Neural progenitor cell (in vitro differentiated cells): Measurements from ENCODE around the gene PTGES2. TPM values are rescaled to one million over a fixed set of nuclear protein-coding genes. Genes with fewer than 3 reads are reported as not detected.

Source experiments
- DNase-seq: peaks from one replicate; pipeline ENCODE4 v3.0.0-alpha.2; 2016; ENCODE audit warnings: low spot score
- H2AFZ ChIP-seq: fragments of 200-600 bp; sonication (generic); replicated peaks from 2 replicates; pipeline ENCODE4 v1.6.1; 2016; ENCODE audit warnings: antibody characterized with exemption
- H3F3A ChIP-seq: fragments of 200-600 bp; sonication (generic); 2 replicates; pipeline ENCODE4 v1.6.1; 2016; ENCODE audit warnings: antibody characterized with exemption, low read depth
- H3K27ac ChIP-seq: fragments of 200-600 bp; sonication (generic); 2 replicates; pipeline ENCODE4 v1.5.1; 2016; ENCODE audit warnings: mild to moderate bottlenecking
- H3K27me3 ChIP-seq: fragments of 200-600 bp; sonication (generic); 2 replicates; pipeline ENCODE4 v1.6.1; 2016; ENCODE audit warnings: mild to moderate bottlenecking, moderate library complexity
- H3K36me3 ChIP-seq: fragments of 200-600 bp; sonication (generic); 2 replicates; pipeline ENCODE4 v1.5.1; 2016
- H3K4me1 ChIP-seq: fragments of 200-600 bp; sonication (generic); 2 replicates; pipeline ENCODE4 v1.6.1; 2016; ENCODE audit warnings: mixed run types
- H3K4me2 ChIP-seq: fragments of 200-600 bp; sonication (generic); 2 replicates; pipeline ENCODE4 v1.6.1; 2016
- H3K4me3 ChIP-seq: fragments of 200-600 bp; sonication (generic); 2 replicates; pipeline ENCODE4 v1.5.1; 2016
- H3K79me2 ChIP-seq: fragments of 200-600 bp; sonication (generic); 2 replicates; pipeline ENCODE4 v1.6.1; 2016; ENCODE audit warnings: low read depth
- H3K9ac ChIP-seq: fragments of 200-600 bp; sonication (generic); 2 replicates; pipeline ENCODE4 v1.6.1; 2016
- H3K9me3 ChIP-seq: fragments of 200-600 bp; sonication (generic); 2 replicates; pipeline ENCODE4 v1.5.1; 2016; ENCODE audit warnings: low read depth
- H4K20me1 ChIP-seq: fragments of 200-600 bp; sonication (generic); 2 replicates; pipeline ENCODE4 v1.6.1; 2016; ENCODE audit warnings: low read depth
- H3K27ac Mint-ChIP-seq: 3 replicates; pipeline ENCODE4 v1.8.0; 2021; ENCODE audit warnings: mixed read lengths
- H3K27me3 Mint-ChIP-seq: 2 replicates; pipeline ENCODE4 v1.8.0; 2022; ENCODE audit warnings: low read depth, mild to moderate bottlenecking, inconsistent platforms, moderate library complexity, mixed read lengths; ENCODE audit not compliant: insufficient read depth
- H3K36me3 Mint-ChIP-seq: 3 replicates; pipeline ENCODE4 v1.8.0; 2021; ENCODE audit warnings: mixed read lengths
- H3K4me1 Mint-ChIP-seq: 3 replicates; pipeline ENCODE4 v1.8.0; 2021; ENCODE audit warnings: mixed read lengths
- H3K4me3 Mint-ChIP-seq: 3 replicates; pipeline ENCODE4 v1.8.0; 2021; ENCODE audit warnings: mild to moderate bottlenecking, moderate library complexity, mixed read lengths
- H3K9me3 Mint-ChIP-seq: 3 replicates; pipeline ENCODE4 v1.8.0; 2020; ENCODE audit warnings: mixed read lengths
- CTCF ChIP-seq: fragments of 200-600 bp; sonication (generic); IDR thresholded peaks from 2 replicates; pipeline ENCODE4 v1.5.1; 2017; ENCODE audit warnings: antibody characterized with exemption, mild to moderate bottlenecking
- EZH2 ChIP-seq: fragments of 200-600 bp; sonication (generic); IDR thresholded peaks from 2 replicates; pipeline ENCODE4 v1.6.1; 2017; ENCODE audit warnings: antibody characterized with exemption, mild to moderate bottlenecking, moderate library complexity
- EZH2phosphoT487 ChIP-seq: fragments of 200-600 bp; sonication (generic); IDR thresholded peaks from 2 replicates; pipeline ENCODE4 v1.6.1; 2017; ENCODE audit warnings: antibody characterized with exemption
- total RNA-seq: library from RNA; depleted of rRNA; stranded (reverse); fragments of >200 nt; gene quantifications from 2 replicates; pipeline ENCODE4 v1.2.3, GENCODE V29; 2015; ENCODE audit warnings: low replicate concordance

Gene PTGES2
- total RNA-seq, 1 donor from 2014 or later = 25.7 TPM

DNA sequence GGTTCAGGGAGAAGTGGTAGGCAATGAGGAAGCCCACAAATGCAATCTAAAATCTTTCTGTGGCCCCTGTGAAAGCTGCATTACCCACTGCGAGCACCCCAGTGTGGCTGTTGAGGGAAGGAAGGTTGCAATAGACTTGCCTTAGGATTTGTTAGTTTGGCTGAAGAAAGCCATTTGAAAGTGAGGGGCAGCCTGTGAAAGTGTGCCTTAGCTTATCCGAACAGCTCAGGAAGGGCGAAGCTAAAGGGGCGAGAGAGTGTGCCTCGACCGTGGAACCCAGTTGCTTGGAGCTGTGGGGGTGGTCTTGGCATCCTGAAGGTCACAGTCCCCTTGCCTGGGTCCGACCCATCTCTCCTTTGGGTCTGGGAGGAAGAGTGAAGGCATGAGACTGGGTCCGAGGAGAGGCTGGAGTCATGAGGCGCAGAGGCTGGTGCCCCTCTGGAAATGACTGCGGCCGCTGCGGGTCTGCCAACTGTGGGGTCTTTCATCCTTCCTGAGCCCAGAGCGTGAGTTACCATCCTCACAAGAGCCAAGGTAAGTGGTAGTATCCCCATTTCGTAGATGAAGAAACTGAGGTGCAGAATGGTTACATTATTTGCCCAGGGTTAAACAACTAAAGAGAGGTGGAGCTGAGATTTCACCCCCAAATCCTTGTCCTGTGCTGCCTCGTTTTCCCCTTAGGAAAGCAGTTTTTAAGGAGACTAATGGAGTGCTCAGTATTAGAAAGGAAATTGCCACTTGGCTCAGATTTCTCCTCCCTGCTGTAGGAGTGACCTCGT is 35.1 kb downstream of the PTGES2 start:
- H3K9ac ChIP-seq = no peak overlapping the region
- H3K27me3 ChIP-seq = no peaks in the 10 kb centered on the region
- peak overlapping the region; percentile 83 for H3K27ac Mint-ChIP-seq
- no peak overlapping the region for H3K4me2 ChIP-seq
- peaks cover 16% of the 10 kb centered on the region for H3K79me2 ChIP-seq
- peaks cover 15% of the 10 kb centered on the region for H3K4me1 ChIP-seq
- TF ChIP-seq EZH2phosphoT487 (no peak), CTCF (no peak), EZH2 (no peak)
- H3K27ac ChIP-seq = no peak overlapping the region
- peaks cover 4% of the 10 kb centered on the region for H3K36me3 Mint-ChIP-seq
- peaks cover 14% of the 10 kb centered on the region for H3F3A ChIP-seq
- H4K20me1 ChIP-seq = peaks cover 22% of the 10 kb centered on the region
- peaks cover 50% of the 10 kb centered on the region for H3K4me1 Mint-ChIP-seq
- H3K27me3 Mint-ChIP-seq = peaks cover 3% of the 10 kb centered on the region
- H2AFZ ChIP-seq = no peak overlapping the region
- no peaks in the 10 kb centered on the region for H3K9me3 ChIP-seq
- no peak overlapping the region for H3K4me3 ChIP-seq
- no peaks in the 10 kb centered on the region for H3K9me3 Mint-ChIP-seq
- H3K4me3 Mint-ChIP-seq = peak overlapping the region; percentile 39
- no peak for DNase-seq
- H3K36me3 ChIP-seq = no peaks in the 10 kb centered on the region

- H3K36me3 ChIP-seq = no peaks in the 10 kb centered on the region
- peaks cover 16% of the 10 kb centered on the region for H3K79me2 ChIP-seq
- no peaks in the 10 kb centered on the region for H3K27me3 ChIP-seq
- Mint-ChIP-seq H3K4me1 (peaks cover 44% of the 10 kb centered on the region), H3K4me3 (peak overlapping the region; percentile 39), H3K27ac (peak overlapping the region; percentile 94), H3K27me3 (peaks cover 3% of the 10 kb centered on the region), H3K36me3 (peaks cover 2% of the 10 kb centered on the region), H3K9me3 (no peaks in the 10 kb centered on the region)
- peaks cover 12% of the 10 kb centered on the region for H3K4me1 ChIP-seq
- H4K20me1 ChIP-seq = peaks cover 22% of the 10 kb centered on the region
- no peak overlapping the region for H3K4me2 ChIP-seq
- H3F3A ChIP-seq = peaks cover 6% of the 10 kb centered on the region
- TF ChIP-seq EZH2phosphoT487 = no peak
- no peak for TF ChIP-seq CTCF
- TF ChIP-seq EZH2 = no peak
- DNase-seq = no peak
- no peak overlapping the region for H3K27ac ChIP-seq
- H2AFZ ChIP-seq = no peak overlapping the region
- H3K4me3 ChIP-seq = no peak overlapping the region
- H3K9ac ChIP-seq = no peak overlapping the region
- H3K9me3 ChIP-seq = no peaks in the 10 kb centered on the region
Observed at GRCh38 chr9:128091571-128091970, 36.0 kb downstream of the PTGES2 start.

- H3K4me2 ChIP-seq = no peak overlapping the region
- Mint-ChIP-seq H3K36me3 (peaks cover 2% of the 10 kb centered on the region), H3K4me1 (peaks cover 42% of the 10 kb centered on the region), H3K27ac (peak overlapping the region; percentile 50), H3K9me3 (no peaks in the 10 kb centered on the region), H3K27me3 (peaks cover 3% of the 10 kb centered on the region), H3K4me3 (peak overlapping the region; percentile 75)
- no peak overlapping the region for H3K4me3 ChIP-seq
- no peak for TF ChIP-seq EZH2
- no peak for TF ChIP-seq EZH2phosphoT487
- no peak for TF ChIP-seq CTCF
- H3K36me3 ChIP-seq = no peaks in the 10 kb centered on the region
- no peaks in the 10 kb centered on the region for H3K9me3 ChIP-seq
- H3K27me3 ChIP-seq = no peaks in the 10 kb centered on the region
- no peak overlapping the region for H3K27ac ChIP-seq
- no peak overlapping the region for H2AFZ ChIP-seq
- peaks cover 12% of the 10 kb centered on the region for H3K4me1 ChIP-seq
- peaks cover 4% of the 10 kb centered on the region for H3F3A ChIP-seq
- no peak overlapping the region for H3K9ac ChIP-seq
- DNase-seq = no peak
- H3K79me2 ChIP-seq = peaks cover 12% of the 10 kb centered on the region
- peaks cover 22% of the 10 kb centered on the region for H4K20me1 ChIP-seq
Observed at GRCh38 chr9:128091144-128091543, 36.4 kb downstream of the PTGES2 start.
